GM18505 (cell line): ENCODE measurements around the gene SYNDIG1.

ENCODE experiments used
- ATAC-seq: cut with Tn5 transposase; IDR thresholded peaks from one replicate; pipeline ENCODE4 v1.9.1; 2021; ENCODE audit not compliant: unreplicated experiment
- POLR2A ChIP-seq: IDR thresholded peaks from 4 replicates; pipeline ENCODE4 v1.6.1; 2011; ENCODE audit warnings: borderline replicate concordance; ENCODE audit not compliant: insufficient read depth, insufficient read length; ENCODE audit errors: extremely low read depth

Gene SYNDIG1

GRCh38 chr20:24659835-24660234, 190.4 kb downstream of the SYNDIG1 start:
- ATAC-seq = no peak
- TF ChIP-seq POLR2A = no peak

DNA sequence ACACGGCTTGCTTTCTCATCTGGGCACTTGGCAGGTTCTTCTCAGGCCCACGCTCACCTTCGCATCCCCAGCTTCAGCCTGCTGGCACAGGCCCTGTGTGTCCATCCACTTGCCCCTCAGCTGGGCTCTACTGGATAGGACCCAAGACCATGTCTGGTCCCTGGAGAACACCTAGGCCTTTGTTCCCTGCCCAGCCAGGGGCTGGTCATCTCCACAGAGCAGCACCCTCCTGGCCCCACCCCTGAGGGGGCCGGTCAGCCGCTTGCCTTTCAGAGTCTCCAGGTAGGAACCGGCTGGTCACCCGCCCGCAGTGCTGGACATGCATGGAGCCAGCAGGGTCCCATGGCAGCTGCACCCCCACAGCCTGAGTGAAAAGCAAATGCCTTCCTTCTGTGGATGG, 191.2 kb downstream of the SYNDIG1 start:
- TF ChIP-seq POLR2A = no peak
- ATAC-seq = no peak

DNA sequence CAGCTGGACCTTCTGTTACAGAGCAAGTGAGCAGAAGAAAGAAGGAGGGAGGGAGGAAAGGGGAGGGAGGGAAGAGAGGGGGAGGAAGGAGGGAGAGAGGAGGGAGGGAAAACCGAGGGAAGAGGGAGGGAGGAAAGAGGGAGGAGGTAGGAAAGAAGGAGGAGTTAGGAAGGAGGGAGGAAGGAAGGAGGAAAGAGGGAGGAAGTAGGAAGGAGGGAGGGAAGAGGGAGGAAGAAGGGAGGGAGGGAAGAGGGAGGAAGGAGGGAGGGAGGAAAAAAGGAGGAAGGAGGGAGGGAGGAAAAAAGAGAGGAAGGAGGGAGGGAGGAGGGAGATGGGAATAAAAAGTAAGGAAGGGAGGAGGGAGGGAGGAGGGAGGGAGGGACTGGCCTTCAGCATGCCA, 191.8 kb downstream of the SYNDIG1 start:
- no peak for ATAC-seq
- no peak for TF ChIP-seq POLR2A

DNA sequence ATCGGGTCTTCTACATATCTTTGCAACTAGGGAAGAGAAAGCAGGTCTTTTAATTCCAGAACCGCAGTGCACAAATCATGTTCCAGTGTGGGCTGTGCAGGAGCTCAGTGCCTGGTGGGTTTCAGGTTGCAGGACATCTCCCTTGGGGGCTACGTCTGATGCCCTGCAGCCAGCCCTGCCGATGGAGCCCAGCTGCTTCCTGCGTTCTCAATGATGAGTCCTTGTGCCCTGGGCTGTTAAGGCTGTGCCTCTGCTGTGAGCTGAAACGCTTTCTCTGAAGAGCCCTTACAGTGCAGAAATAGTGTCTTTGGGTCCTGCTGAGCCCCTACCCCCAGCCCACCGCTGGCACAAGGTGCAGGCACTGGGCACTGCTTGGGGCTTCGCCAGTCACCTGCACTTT, 192.9 kb downstream of the SYNDIG1 start:
- no peak for TF ChIP-seq POLR2A
- ATAC-seq = no peak

DNA sequence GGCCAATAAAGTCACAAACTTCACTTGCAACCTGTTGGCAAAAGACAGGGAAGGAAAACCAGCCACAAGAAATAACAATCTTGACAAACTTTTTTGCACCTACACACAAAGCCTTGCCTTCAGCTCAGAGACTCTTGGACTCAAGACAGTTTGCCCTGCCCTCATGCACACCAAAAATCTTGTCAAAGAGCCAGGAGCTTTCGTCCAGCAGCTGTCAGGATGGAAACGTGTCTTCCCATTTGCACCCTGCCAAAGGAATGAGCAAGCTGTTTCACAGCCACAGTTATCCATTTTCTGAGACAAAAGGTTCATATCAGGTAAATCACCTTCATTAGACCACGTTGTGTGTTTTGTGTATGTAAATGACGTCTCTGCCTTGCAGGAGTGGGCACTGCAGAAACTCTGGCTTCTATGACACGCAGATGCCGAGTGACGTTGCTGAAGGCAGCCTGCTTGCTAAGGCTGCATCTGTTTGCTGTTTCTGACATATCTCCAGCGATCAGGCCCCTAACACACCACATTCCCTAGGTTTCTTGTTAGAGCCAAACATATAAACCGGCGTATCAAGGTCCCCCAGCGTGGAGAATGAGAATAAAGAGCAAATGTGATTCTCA, 193.4 kb downstream of the SYNDIG1 start:
- no peak for ATAC-seq
- TF ChIP-seq POLR2A = no peak

DNA sequence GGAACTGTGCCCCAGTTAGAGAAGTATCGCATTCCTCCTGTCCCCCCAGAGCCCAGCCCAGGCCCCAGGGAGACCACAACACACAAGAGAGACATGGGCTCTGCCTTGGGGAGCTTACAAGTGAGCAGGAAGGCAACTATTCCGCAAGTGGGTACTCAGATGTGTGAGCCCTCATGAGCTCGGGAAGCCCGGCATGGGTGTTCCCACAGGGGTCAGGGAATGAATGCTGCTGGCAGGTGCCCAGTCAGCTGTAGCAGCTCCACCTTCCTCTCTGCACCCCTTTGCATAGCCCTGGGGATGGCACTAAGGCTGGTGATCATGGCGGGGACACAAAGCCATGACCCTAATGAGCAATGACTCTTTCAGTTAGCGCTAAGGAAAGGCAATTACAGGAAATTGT, 194.1 kb downstream of the SYNDIG1 start:
- ATAC-seq = no peak
- TF ChIP-seq POLR2A = no peak

DNA sequence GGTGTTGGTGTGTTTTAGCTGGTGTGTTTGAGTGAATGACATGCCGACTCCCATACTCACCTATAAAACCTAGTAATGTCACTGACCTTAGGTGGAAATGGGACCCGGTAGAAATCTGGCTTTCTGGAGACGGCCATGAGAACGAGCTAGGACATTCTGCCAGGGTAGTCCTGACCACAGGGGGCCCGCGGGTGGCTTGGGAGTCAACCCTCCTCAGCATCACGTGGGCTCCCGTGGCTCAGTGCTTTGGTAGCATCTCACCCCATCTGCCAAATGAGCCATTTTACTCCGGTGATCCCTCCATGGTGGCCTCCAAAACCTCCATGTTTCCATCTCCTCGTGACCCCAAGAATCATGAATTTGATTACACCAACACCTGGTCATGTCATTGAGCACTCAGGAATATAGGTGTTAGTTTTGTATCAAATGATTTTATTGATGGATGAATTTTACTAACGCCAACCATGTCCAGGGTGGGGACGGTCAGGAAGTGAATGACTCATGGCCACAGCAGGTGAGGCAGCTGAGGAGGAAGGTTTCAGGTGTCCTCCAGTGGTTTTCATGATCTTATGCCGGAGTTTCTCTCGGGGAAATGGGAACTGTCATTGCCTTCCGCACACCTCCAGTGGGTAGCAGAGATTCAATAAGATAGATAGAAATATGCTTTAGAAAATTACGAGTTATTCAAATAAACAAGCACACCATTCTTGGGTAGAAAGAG, 195.0 kb downstream of the SYNDIG1 start:
- no peak for ATAC-seq
- TF ChIP-seq POLR2A = no peak

GRCh38 chr20:24665196-24665595, 195.8 kb downstream of the SYNDIG1 start:
- ATAC-seq = no peak

DNA sequence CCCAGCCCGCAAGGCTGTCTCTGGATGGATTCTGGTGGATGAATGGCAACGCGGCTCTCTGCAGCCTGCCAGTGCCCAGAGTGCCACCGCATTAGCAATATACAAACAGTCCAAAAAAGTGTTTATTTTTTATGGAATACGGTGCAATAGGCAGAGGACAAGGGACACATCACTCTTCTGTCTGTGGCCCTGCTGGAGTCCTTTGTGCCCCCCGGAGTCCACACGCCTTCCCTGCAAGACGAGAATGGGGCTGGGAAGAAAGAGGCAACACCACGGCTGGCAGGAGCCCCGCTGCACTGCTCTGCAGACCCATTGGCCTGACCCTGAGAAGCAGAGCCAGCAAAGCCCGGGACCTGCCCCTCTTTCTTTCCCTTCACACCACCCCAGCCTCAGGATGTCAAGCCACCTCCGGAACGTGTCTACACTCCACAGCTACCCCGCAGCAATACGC, 196.3 kb downstream of the SYNDIG1 start:
- TF ChIP-seq POLR2A = no peak

More at GRCh38 chr20:24665196-24665595, 195.8 kb downstream of the SYNDIG1 start:
- TF ChIP-seq POLR2A = no peak

GRCh38 chr20:24667689-24668383, 198.4 kb downstream of the SYNDIG1 start:
- TF ChIP-seq POLR2A = no peak
- no peak for ATAC-seq

More for the DNA sequence above, 196.3 kb downstream of the SYNDIG1 start:
- no peak for ATAC-seq

GRCh38 chr20:24668384-24668702, 198.9 kb downstream of the SYNDIG1 start:
- ATAC-seq = no peak
- no peak for TF ChIP-seq POLR2A

DNA sequence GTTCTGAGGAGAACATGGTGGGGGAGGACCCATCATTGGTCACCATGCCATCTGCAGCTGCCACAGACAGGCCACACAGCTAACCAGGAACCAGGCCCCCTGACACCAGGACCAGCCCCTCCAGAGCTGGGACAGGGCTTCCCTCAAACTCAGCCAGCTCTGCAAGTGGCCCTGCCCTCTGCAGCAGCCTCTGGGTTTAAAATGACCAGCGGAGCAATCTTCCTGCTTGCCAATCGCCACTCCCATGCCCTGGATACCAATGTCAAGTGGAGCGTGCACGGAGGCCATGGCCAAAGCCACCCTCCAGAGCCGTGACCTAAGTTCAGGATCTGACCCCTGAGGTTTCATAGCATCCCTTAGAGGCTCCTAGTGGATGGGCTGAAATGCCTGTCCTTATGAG, 199.4 kb downstream of the SYNDIG1 start:
- no peak for ATAC-seq
- no peak for TF ChIP-seq POLR2A

DNA sequence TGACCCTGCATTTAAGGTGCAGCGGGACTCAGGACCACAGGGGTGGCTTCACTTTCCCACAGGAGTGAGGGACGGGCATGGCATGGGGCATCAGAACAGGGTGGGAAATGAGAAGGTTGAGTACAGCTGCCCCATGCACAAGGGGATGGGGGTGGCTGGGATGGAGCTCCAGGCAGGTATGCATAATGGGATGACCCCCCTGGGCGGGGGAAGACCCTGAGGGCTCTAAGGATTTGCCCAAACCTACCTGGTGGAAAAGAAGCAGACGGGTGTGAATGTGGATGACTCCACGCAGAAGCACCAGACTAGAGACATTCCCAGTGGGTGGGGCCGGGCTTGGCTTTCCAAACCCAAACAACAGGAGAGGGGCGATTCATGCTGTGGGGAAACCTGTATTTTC, 200.3 kb downstream of the SYNDIG1 start:
- no peak for ATAC-seq
- no peak for TF ChIP-seq POLR2A

DNA sequence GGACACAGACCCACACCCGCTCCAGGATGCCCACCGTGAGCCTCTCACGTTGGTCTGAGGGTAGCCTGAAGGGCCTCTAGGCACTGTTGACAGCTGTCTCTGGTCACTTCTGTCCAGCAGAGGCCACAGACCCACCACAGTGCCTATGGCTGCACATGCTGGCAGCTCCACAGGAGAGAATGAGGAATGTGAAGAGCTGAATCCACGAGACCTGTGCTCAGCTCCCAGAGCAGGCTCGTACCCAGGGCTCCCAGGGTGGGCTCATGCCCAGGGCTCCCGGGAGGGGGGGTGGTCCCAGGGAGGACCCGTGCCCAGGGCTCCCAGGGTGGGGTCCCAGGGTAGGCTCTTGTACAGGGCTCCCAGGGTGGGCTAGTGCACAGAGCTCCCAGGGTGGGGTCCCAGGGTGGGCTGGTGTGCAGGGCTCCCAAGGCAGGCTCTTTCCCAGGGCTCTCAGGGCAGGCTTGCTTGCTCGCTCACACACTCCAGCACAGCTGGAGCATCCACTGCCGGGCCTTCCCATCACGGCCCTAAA, 201.0 kb downstream of the SYNDIG1 start:
- no peak for ATAC-seq
- TF ChIP-seq POLR2A = no peak
